Omental fat pad (tissue), 4 donors: ENCODE results near the gene RFC1. TPM values are rescaled to one million over a fixed set of nuclear protein-coding genes. Genes with fewer than 3 reads are reported as not detected.
"Not testable (repeated sequence)": the region's sequence is repeated elsewhere in the genome, so short reads cannot be mapped to it uniquely, and the experiment has no call there.

Experiments
- ATAC-seq: fragments of 150-250 bp; one replicate; pipeline ENCODE4 v1.9.1; 2016; ENCODE audit warnings: mild to moderate bottlenecking, moderate library complexity; ENCODE audit not compliant: low FRiP score
- DNase-seq: peaks from one replicate; pipeline ENCODE4 v3.0.0-alpha.2; 2019; ENCODE audit warnings: low spot score
- CTCF ChIP-seq, 3 donors: fragments of 450-650 bp; IDR thresholded peaks; one replicate each; pipeline ENCODE4 v1.5.1; 2016 to 2017; ENCODE audit warnings: antibody characterized with exemption in 3 of 3, mild to moderate bottlenecking in 3 of 3, moderate library complexity in 2 of 3
- total RNA-seq, 4 donors: library from RNA; depleted of rRNA; stranded (reverse); fragments of >200 nt; gene quantifications; one replicate each; pipeline ENCODE4 v1.1.0, GENCODE V29; 2016

RFC1 gene
- total RNA-seq, 4 donors from 2014 or later = 18.5 to 38.1 (median 27.8) TPM

GRCh38 chr4:39365360-39365759 lies 802 bp downstream of the RFC1 start:
- ATAC-seq = no peak
- DNase-seq = no peak

GRCh38 chr4:39363773-39364393 lies 2.3 kb downstream of the RFC1 start:
- no peak for ATAC-seq
- no peak for DNase-seq
- TF ChIP-seq CTCF (IDR thresholded peaks at IDR 0.05) = no peak

More at GRCh38 chr4:39365360-39365759, 802 bp downstream of the RFC1 start:
- TF ChIP-seq CTCF (IDR thresholded peaks at IDR 0.05) = no peak

GRCh38 chr4:39362827-39363226 lies 3.3 kb downstream of the RFC1 start:
- TF ChIP-seq CTCF (IDR thresholded peaks at IDR 0.05) = no peak
- no peak for ATAC-seq
- DNase-seq = no peak

GRCh38 chr4:39360611-39361010 lies 5.6 kb downstream of the RFC1 start:
- not testable (repeated sequence) for DNase-seq, ATAC-seq

GRCh38 chr4:39357002-39357401 lies 9.2 kb downstream of the RFC1 start:
- no peak for TF ChIP-seq CTCF (IDR thresholded peaks at IDR 0.05)
- no peak for DNase-seq
- no peak for ATAC-seq

GRCh38 chr4:39354254-39354552 lies 12.0 kb downstream of the RFC1 start:
- ATAC-seq (peak; percentile 38), DNase-seq (no peak)
- TF ChIP-seq CTCF (IDR thresholded peaks at IDR 0.05) = no peak

- ATAC-seq (peak; percentile 84), DNase-seq (no peak)
- TF ChIP-seq CTCF (IDR thresholded peaks at IDR 0.05) = no peak
Observed at GRCh38 chr4:39353478-39354253, 12.5 kb downstream of the RFC1 start.

- not testable (repeated sequence) for DNase-seq, ATAC-seq
Observed at GRCh38 chr4:39353149-39353477, 13.0 kb downstream of the RFC1 start.
